Measurements from ENCODE around the gene LARP4B. TPM values are rescaled to one million over a fixed set of nuclear protein-coding genes. Genes with fewer than 3 reads are reported as not detected.

The LARP4B gene
- total RNA-seq, 1 donor from 2014 or later: 45.1 TPM

- DNase-seq (ENCODE audit: low read depth): no peak
These were observed 103.3 kb downstream of the LARP4B start for GRCh38 chr10:828191-828590.

GRCh38 chr10:824946-825345 lies 106.6 kb downstream of the LARP4B start:
- no peak for DNase-seq (ENCODE audit: low read depth)

GRCh38 chr10:824497-824896 lies 107.0 kb downstream of the LARP4B start:
- DNase-seq (ENCODE audit: low read depth): no peak

- DNase-seq (ENCODE audit: low read depth): no peak
These were observed 108.7 kb downstream of the LARP4B start for GRCh38 chr10:822661-823367.

- DNase-seq (ENCODE audit: low read depth): no peak
These were observed 109.3 kb downstream of the LARP4B start for GRCh38 chr10:822197-822596.

- peak; percentile 48 for DNase-seq (ENCODE audit: low read depth)
These were observed 110.2 kb downstream of the LARP4B start for GRCh38 chr10:821322-821721.

GRCh38 chr10:819816-820215 lies 111.7 kb downstream of the LARP4B start:
- DNase-seq (ENCODE audit: low read depth): no peak

GRCh38 chr10:819326-819725 lies 112.2 kb downstream of the LARP4B start:
- peak; percentile 57 for DNase-seq (ENCODE audit: low read depth)

GRCh38 chr10:818526-819220 lies 112.8 kb downstream of the LARP4B start:
- no peak for DNase-seq (ENCODE audit: low read depth)

GRCh38 chr10:818010-818409 lies 113.5 kb downstream of the LARP4B start:
- DNase-seq (ENCODE audit: low read depth): no peak

- DNase-seq (ENCODE audit: low read depth): no peak
These were observed 114.1 kb downstream of the LARP4B start for GRCh38 chr10:817371-817770.

GRCh38 chr10:816958-817357 lies 114.5 kb downstream of the LARP4B start:
- no peak for DNase-seq (ENCODE audit: low read depth)

GRCh38 chr10:816091-816477 lies 115.4 kb downstream of the LARP4B start:
- DNase-seq (ENCODE audit: low read depth): no peak

GRCh38 chr10:815338-816090 lies 116.0 kb downstream of the LARP4B start:
- no peak for DNase-seq (ENCODE audit: low read depth)

- DNase-seq (ENCODE audit: low read depth): no peak
These were observed 116.8 kb downstream of the LARP4B start for GRCh38 chr10:814536-815302.

GRCh38 chr10:813286-813685 lies 118.2 kb downstream of the LARP4B start:
- no peak for DNase-seq (ENCODE audit: low read depth)

- no peak for DNase-seq (ENCODE audit: low read depth)
These were observed 118.7 kb downstream of the LARP4B start for GRCh38 chr10:812787-813186.

- DNase-seq (ENCODE audit: low read depth): no peak
These were observed 119.9 kb downstream of the LARP4B start for GRCh38 chr10:811379-812175.

GRCh38 chr10:810351-810846 lies 121.1 kb downstream of the LARP4B start:
- DNase-seq (ENCODE audit: low read depth): no peak

- DNase-seq (ENCODE audit: low read depth): no peak
These were observed 121.7 kb downstream of the LARP4B start for GRCh38 chr10:809671-810350.

Measured in renal cortical epithelial cell (primary cell).